Hepatocyte (in vitro differentiated cells): ENCODE measurements around the gene AQP12B. TPM values are rescaled to one million over a fixed set of nuclear protein-coding genes. Genes with fewer than 3 reads are reported as not detected.

Source experiments
- DNase-seq: peaks from one replicate; pipeline ENCODE4 v3.0.0-alpha.2; 2016; ENCODE audit warnings: low spot score
- H2AFZ ChIP-seq: fragments of 200-600 bp; sonication (generic); 2 replicates; pipeline ENCODE4 v1.6.0; 2016; ENCODE audit warnings: antibody characterized with exemption, mild to moderate bottlenecking
- H3K27ac ChIP-seq: fragments of 200-600 bp; sonication (generic); 2 replicates; pipeline ENCODE4 v1.5.1; 2016; ENCODE audit warnings: mild to moderate bottlenecking
- H3K27me3 ChIP-seq: fragments of 200-600 bp; sonication (generic); 2 replicates; pipeline ENCODE4 v1.6.1; 2016
- H3K36me3 ChIP-seq: fragments of 200-600 bp; sonication (generic); replicated peaks from 2 replicates; pipeline ENCODE4 v1.5.1; 2016; ENCODE audit warnings: low read depth; ENCODE audit not compliant: insufficient read depth
- H3K4me1 ChIP-seq: fragments of 200-600 bp; sonication (generic); 2 replicates; pipeline ENCODE4 v1.5.1; 2016; ENCODE audit warnings: mild to moderate bottlenecking, moderate library complexity; ENCODE audit not compliant: insufficient read depth
- H3K4me2 ChIP-seq: fragments of 200-600 bp; sonication (generic); 2 replicates; pipeline ENCODE4 v1.6.0; 2016
- H3K4me3 ChIP-seq: fragments of 200-600 bp; sonication (generic); 2 replicates; pipeline ENCODE4 v1.5.1; 2016; ENCODE audit warnings: mild to moderate bottlenecking
- H3K79me2 ChIP-seq: fragments of 200-600 bp; sonication (generic); 2 replicates; pipeline ENCODE4 v1.6.0; 2017; ENCODE audit warnings: mild to moderate bottlenecking
- H3K9me2 ChIP-seq: fragments of 200-600 bp; sonication (generic); replicated peaks from 2 replicates; pipeline ENCODE4 v1.6.0; 2017; ENCODE audit warnings: mild to moderate bottlenecking; ENCODE audit not compliant: insufficient read depth
- H3K9me3 ChIP-seq: fragments of 200-600 bp; sonication (generic); 2 replicates; pipeline ENCODE4 v1.5.1; 2016; ENCODE audit warnings: low read depth, mild to moderate bottlenecking
- H4K20me1 ChIP-seq: fragments of 200-600 bp; sonication (generic); 2 replicates; pipeline ENCODE4 v1.6.0; 2016; ENCODE audit warnings: mild to moderate bottlenecking; ENCODE audit not compliant: insufficient read depth, poor library complexity, severe bottlenecking
- EZH2 ChIP-seq: fragments of 200-600 bp; sonication (generic); IDR thresholded peaks from 2 replicates; pipeline ENCODE4 v1.6.1; 2016; ENCODE audit warnings: antibody characterized with exemption, mild to moderate bottlenecking, borderline replicate concordance
- EZH2phosphoT487 ChIP-seq: fragments of 200-600 bp; sonication (generic); IDR thresholded peaks from one replicate; pipeline ENCODE4 v1.6.1; 2018; ENCODE audit warnings: antibody characterized with exemption, mild to moderate bottlenecking, low read depth, moderate library complexity; ENCODE audit not compliant: unreplicated experiment, severe bottlenecking
- WGBS: methylation state at CpG from one replicate; pipeline ENCODE4 v1.1.6; 2016; ENCODE audit warnings: low lambda C conversion rate; ENCODE audit errors: missing lambda C conversion rate; 5-methylcytosine and 5-hydroxymethylcytosine counted together
- polyA plus RNA-seq: library from polyadenylated mRNA; unstranded; fragments of >200 nt; fragmentation: Nextera tagmentation; extraction: Ambion mirVana; gene quantifications from 2 replicates; pipeline ENCODE4 v1.2.1, GENCODE V29; 2016
- small RNA-seq: library from RNA; depleted of rRNA; stranded (forward); fragments of <200 nt; gene quantifications from one replicate; pipeline ENCODE3, GENCODE V24; 2014
- total RNA-seq: library from RNA; depleted of rRNA; stranded (reverse); fragments of >200 nt; gene quantifications from 2 replicates; pipeline ENCODE4 v1.2.3, GENCODE V29; 2014
- TF ChIP-seq, protein P1 (sequence below): fragments of 200-600 bp; sonication (generic); IDR thresholded peaks from 2 replicates; pipeline ENCODE4 v1.5.1; 2016; ENCODE audit warnings: antibody characterized with exemption, mild to moderate bottlenecking; ENCODE audit not compliant: poor library complexity

Gene AQP12B
- total and polyA plus RNA-seq, 2 experiments from 2014 or later = 0.53 TPM; not detected in 1

DNA sequence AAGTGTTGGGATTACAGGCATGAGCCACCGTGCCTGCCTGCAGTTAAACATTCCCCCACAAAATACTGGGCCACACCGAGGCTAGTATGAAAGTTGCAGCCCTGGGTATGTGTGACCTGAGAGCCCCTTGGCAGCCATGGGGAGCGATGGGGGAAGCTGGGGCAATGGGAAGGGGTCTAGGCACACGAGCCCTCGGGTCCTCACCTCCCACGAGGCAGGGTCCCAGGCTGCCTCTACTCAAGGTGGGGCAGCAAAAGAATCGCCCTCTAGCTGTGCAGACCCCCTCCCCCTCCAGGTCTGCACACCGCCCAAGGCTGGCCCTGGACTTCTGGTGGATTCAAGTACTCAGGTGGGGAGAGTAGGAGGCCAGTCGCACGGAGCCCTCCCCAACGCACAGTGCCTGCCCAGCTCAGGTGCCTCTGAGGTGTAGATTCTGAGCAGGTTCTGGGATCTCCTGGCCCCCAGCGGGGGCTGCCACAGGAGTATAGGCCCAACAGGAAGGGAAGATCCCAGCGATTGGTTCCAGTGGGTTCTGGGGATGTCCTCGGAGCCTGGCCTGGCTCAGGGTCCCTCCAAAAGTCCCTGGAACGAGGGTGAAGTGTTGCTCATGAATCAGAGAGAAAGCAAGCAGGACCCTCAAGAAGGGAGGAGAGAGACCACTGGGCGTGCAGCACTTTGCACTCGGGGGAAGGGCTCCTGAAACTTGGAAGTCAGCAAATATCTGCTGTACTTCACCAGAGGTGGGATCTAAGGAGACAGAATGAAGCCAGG is 54.8 kb downstream of the AQP12B start:
- Histone ChIP-seq H4K20me1 (no peaks in the 10 kb centered on the region), H3K4me2 (no peak overlapping the region)

DNA sequence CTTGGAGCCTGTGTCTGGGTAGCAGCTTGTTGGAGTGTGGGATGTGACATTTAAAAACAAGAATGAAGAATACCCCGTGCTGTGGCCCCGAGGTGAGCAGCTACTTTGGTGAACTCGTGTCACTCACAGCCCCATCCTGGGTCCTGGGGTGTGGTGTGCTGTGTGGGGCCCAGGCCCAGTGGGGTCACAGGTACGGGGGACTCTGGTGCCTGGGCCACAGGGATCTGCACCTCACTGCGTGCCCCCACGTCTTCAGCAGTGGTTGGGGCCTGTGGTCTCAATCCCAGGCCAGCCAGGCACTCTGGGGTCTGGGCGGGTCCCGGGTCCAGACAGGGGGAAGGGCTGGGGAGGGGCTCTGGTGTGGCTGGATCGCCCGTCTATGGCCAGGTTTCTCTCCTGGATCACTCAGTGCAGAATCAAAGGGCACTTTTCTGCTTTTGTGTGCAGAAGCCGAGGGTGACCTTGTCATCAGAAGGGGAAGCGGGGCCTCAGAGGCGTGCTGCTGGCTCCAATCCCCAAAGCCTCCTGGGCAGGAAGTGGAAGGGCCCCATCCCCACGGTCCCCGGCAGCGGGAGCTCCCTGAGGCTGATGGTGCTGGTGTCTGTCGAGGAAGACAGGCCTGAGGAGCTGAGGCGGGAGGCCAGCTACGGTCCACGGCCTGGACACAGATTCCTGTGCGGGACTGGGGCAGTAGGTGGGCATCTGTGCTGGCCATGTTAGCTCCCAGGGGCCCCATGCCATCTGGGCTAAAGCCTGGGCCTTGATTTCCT is 56.0 kb downstream of the AQP12B start:
- no peaks in the 10 kb centered on the region for H3K79me2 ChIP-seq
- H3K9me2 ChIP-seq = no peaks in the 10 kb centered on the region
- H3K27ac ChIP-seq = peak overlapping the region; percentile 43
- no peak overlapping the region for H2AFZ ChIP-seq
- peaks cover 4% of the 10 kb centered on the region for H3K4me1 ChIP-seq
- no peaks in the 10 kb centered on the region for H3K27me3 ChIP-seq
- no peaks in the 10 kb centered on the region for H3K9me3 ChIP-seq
- H4K20me1 ChIP-seq = no peaks in the 10 kb centered on the region
- H3K4me3 ChIP-seq = no peak overlapping the region
- H3K4me2 ChIP-seq = no peak overlapping the region
- TF ChIP-seq, protein P1, sequence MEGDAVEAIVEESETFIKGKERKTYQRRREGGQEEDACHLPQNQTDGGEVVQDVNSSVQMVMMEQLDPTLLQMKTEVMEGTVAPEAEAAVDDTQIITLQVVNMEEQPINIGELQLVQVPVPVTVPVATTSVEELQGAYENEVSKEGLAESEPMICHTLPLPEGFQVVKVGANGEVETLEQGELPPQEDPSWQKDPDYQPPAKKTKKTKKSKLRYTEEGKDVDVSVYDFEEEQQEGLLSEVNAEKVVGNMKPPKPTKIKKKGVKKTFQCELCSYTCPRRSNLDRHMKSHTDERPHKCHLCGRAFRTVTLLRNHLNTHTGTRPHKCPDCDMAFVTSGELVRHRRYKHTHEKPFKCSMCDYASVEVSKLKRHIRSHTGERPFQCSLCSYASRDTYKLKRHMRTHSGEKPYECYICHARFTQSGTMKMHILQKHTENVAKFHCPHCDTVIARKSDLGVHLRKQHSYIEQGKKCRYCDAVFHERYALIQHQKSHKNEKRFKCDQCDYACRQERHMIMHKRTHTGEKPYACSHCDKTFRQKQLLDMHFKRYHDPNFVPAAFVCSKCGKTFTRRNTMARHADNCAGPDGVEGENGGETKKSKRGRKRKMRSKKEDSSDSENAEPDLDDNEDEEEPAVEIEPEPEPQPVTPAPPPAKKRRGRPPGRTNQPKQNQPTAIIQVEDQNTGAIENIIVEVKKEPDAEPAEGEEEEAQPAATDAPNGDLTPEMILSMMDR = no peak
- TF ChIP-seq EZH2phosphoT487 (no peak), EZH2 (no peak)
- DNase-seq = peak; percentile 53
- WGBS = 61% methylated on average over 20 of the region's 21 CpGs
- no peaks in the 10 kb centered on the region for H3K36me3 ChIP-seq

More for the DNA sequence above, 54.8 kb downstream of the AQP12B start:
- Histone ChIP-seq H3K27ac (no peak overlapping the region), H3K4me1 (peaks cover 4% of the 10 kb centered on the region), H3K27me3 (no peaks in the 10 kb centered on the region), H3K4me3 (no peak overlapping the region), H3K79me2 (no peaks in the 10 kb centered on the region), H2AFZ (no peak overlapping the region), H3K9me3 (no peaks in the 10 kb centered on the region), H3K9me2 (no peaks in the 10 kb centered on the region), H3K36me3 (no peaks in the 10 kb centered on the region)
- WGBS = 92% methylated on average over 15 of the region's 17 CpGs
- DNase-seq = no peak
- no peak for TF ChIP-seq EZH2phosphoT487
- no peak for TF ChIP-seq EZH2
- TF ChIP-seq, protein P1 = no peak

Small RNA genes lying within 50 kb of the gene (small RNA-seq; reads per million reads assigned to genes)
- not detected for gene AC011298.3

Other genes with a start within 250 kb of the AQP12B start
- 57.8 and 71.4 TPM in 2 replicates for gene GPC1, start 247.2 kb downstream of the AQP12B start, total RNA-seq
- 141 and 142 TPM in 2 replicates for gene GPC1, start 247.2 kb downstream of the AQP12B start, polyA plus RNA-seq
- gene ANKMY1, start 124.9 kb downstream of the AQP12B start, total RNA-seq = 6.7 and 9.2 TPM in 2 replicates
- gene ANKMY1, start 124.9 kb downstream of the AQP12B start, polyA plus RNA-seq = 7.8 and 11.1 TPM in 2 replicates
- gene DUSP28, start 122.5 kb downstream of the AQP12B start, total RNA-seq = 4.6 and 4.8 TPM in 2 replicates
- 6.3 and 6.8 TPM in 2 replicates for gene DUSP28, start 122.5 kb downstream of the AQP12B start, polyA plus RNA-seq
- gene RNPEPL1, start 114.4 kb downstream of the AQP12B start, total RNA-seq = 36.9 and 46.3 TPM in 2 replicates
- 57.2 and 58.1 TPM in 2 replicates for gene RNPEPL1, start 114.4 kb downstream of the AQP12B start, polyA plus RNA-seq
- 19.1 and 24.2 TPM in 2 replicates for gene CAPN10, start 96.2 kb downstream of the AQP12B start, total RNA-seq
- 28.8 and 42.6 TPM in 2 replicates for gene CAPN10, start 96.2 kb downstream of the AQP12B start, polyA plus RNA-seq
- 14.7 and 17.3 TPM in 2 replicates for gene GPR35, start 57.4 kb downstream of the AQP12B start, total RNA-seq
- gene GPR35, start 57.4 kb downstream of the AQP12B start, polyA plus RNA-seq = 10.1 and 10.5 TPM in 2 replicates
- gene AQP12A, start 9.0 kb upstream of the AQP12B start, total RNA-seq = not detected in 2 replicates
- not detected in 2 replicates for gene AQP12A, start 9.0 kb upstream of the AQP12B start, polyA plus RNA-seq
- gene KIF1A, start 137.3 kb upstream of the AQP12B start, total RNA-seq = 16.5 and 28.2 TPM in 2 replicates
- 16.1 and 19.9 TPM in 2 replicates for gene KIF1A, start 137.3 kb upstream of the AQP12B start, polyA plus RNA-seq
- 69.6 and 90.8 TPM in 2 replicates for gene AGXT, start 185.9 kb upstream of the AQP12B start, total RNA-seq
- 157 and 169 TPM in 2 replicates for gene AGXT, start 185.9 kb upstream of the AQP12B start, polyA plus RNA-seq
- gene MAB21L4, start 213.3 kb upstream of the AQP12B start, total RNA-seq = 13.5 and 34.5 TPM in 2 replicates
- gene MAB21L4, start 213.3 kb upstream of the AQP12B start, polyA plus RNA-seq = 11.5 and 13.1 TPM in 2 replicates
- 0.10 and 0.20 TPM in 2 replicates for gene CROCC2, start 223.5 kb upstream of the AQP12B start, total RNA-seq
- 0.04 and 0.13 TPM in 2 replicates for gene CROCC2, start 223.5 kb upstream of the AQP12B start, polyA plus RNA-seq